GM18502 (cell line): ENCODE data around the gene SLC47A1.
"Not testable (repeated sequence)": the region's sequence is repeated elsewhere in the genome, so short reads cannot be mapped to it uniquely, and the experiment has no call there.

ENCODE experiments used
- ATAC-seq: cut with Tn5 transposase; IDR thresholded peaks from one replicate; pipeline ENCODE4 v1.9.1; 2021; ENCODE audit warnings: mild to moderate bottlenecking; ENCODE audit not compliant: unreplicated experiment, poor library complexity

Gene SLC47A1, protein sequence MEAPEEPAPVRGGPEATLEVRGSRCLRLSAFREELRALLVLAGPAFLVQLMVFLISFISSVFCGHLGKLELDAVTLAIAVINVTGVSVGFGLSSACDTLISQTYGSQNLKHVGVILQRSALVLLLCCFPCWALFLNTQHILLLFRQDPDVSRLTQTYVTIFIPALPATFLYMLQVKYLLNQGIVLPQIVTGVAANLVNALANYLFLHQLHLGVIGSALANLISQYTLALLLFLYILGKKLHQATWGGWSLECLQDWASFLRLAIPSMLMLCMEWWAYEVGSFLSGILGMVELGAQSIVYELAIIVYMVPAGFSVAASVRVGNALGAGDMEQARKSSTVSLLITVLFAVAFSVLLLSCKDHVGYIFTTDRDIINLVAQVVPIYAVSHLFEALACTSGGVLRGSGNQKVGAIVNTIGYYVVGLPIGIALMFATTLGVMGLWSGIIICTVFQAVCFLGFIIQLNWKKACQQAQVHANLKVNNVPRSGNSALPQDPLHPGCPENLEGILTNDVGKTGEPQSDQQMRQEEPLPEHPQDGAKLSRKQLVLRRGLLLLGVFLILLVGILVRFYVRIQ

DNA sequence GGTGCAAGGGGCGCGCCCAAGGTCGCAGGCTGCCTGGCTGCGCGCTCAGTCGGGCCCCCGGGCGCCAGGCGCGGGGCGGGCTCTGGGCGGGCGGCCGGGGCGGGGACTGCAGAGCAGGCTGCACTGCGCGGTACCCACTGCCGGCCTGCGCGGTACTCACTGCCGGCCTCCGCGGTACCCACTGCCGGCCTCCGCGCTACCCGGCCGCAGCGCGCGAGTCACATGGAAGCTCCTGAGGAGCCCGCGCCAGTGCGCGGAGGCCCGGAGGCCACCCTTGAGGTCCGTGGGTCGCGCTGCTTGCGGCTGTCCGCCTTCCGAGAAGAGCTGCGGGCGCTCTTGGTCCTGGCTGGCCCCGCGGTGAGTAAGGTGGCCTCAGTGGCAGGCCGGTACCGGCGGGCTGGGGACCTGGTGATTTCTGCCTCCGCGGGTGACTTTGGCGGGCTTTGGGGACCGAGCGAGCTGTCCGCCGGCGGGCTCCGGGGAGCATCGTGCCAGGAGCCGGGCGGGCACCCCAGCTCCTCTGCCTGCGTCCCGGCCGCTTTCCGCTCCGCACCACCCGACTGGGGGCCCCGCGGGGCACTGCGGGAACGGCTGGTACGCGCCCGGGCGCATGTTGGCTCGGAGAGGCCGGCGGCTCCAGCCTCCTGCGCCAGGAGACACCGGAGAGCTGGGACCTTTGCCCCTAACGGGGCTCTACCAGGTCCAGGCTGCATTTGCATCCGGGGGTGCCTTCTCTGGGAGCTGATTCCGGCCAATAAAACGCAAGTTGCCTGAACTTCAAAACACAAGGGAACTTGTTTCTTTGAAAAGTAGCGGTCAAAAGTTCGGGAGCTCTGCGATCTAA, at the start of gene SLC47A1:
Gene SLC47A1 (plus strand): TSS at position 137 of the 844 bp plus-strand sequence. CDS start 86 bp downstream, at position 223.
- no peak for ATAC-seq

DNA sequence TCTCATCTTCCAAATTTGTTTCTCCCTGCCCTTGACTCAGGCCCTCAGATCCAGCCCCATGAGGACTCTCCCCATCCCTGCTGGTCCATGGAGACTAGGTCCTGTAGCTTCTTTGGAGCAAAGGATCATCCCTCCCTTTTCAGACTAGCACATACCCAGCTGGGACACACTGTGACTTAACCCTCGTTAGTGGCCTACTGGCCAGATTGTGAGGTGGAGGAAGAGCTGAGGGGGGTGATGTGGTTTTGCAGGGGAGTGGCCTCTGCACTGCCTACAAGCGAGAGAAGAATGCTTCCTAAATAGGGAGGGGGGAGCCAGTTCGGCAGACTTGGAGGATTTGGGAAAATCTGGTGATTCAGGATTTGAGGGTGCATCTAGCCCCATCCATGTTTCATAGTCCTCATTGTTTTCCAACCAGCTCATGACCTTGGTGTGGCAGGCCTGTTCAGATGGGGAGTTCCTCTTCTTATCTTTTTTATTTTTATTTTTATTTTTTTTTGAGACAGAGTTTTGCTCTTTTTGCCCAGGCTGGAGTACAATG, 47.8 kb upstream of the SLC47A1 start:
- no peak for ATAC-seq

DNA sequence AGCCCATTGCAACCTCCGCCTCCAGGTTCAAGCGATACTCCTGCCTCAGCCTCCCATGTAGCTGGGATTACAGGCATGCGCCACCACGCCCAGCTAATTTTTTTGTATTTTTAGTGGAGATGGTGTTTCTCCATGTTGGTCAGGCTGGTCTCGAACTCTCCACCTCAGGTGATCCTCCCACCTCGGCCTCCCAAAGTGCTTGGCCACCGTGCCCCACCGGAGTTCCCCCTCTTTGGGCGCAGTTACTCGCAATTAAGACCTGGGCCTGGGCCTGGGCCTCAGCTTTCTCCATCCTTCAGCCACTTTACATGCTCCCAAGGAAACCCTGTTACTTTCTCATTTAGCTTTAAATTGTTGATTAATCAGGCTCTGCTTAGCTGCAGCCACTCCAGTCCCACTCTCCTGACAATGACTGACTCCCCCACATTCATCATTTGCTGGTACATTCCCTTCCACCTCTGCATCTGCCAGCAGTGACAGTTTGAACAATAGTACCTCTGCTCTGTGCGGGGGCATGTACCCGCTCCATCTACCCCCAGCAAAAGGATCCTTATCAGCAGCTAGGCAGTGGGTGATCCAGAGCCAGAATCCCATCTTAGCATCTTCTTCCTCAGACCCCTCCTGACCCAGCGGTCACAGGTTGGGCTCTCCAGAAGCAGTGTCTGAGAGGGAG, 47.2 kb upstream of the SLC47A1 start:
- ATAC-seq: no peak

DNA sequence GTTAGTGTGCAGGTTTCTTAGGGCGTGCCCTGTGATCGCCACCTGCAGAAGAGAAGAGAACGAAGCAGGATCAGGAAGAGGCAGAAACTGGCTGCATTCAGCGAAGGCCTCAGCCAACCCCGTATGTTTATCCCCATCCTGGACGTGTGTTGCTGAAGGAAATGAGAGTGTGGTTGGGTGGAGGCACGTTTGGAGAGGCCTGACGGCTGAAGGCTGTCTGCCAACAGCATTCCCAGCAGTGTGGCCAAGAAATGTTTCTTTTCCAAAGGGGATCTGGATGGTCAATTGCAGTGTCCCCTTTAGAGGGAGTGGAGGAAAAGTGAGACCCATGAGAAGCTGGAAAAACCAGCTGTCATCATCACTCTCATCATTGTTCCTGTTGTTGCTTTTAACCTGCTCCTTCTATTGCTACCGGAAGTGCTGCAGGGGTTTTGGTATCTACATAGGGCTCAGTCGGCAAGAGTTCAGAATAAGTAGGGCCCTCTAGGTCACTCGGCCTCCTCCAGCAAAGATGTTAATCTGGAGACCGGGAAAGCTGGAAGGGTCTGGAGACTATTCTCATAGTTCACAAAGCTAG, 46.5 kb upstream of the SLC47A1 start:
- ATAC-seq: no peak

DNA sequence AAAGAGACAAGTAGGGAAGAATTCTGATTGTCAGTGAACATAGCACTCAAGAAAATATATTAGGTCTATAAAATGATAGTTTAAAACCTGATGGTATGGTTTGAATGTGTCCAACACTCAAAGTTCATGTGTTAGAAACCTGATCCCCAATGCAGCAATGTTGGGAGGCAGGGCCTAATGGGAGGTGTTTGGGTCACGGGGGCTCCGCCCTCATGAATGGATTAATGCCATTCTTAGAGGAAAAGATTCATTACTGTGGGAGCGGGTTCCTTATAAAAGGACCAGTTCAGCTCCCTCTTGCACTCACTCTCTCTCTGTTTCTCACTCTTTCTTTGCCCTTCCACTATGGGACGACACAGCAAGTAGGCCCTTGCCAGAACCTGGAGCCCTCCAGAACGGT, 41.5 kb upstream of the SLC47A1 start:
- no peak for ATAC-seq

DNA sequence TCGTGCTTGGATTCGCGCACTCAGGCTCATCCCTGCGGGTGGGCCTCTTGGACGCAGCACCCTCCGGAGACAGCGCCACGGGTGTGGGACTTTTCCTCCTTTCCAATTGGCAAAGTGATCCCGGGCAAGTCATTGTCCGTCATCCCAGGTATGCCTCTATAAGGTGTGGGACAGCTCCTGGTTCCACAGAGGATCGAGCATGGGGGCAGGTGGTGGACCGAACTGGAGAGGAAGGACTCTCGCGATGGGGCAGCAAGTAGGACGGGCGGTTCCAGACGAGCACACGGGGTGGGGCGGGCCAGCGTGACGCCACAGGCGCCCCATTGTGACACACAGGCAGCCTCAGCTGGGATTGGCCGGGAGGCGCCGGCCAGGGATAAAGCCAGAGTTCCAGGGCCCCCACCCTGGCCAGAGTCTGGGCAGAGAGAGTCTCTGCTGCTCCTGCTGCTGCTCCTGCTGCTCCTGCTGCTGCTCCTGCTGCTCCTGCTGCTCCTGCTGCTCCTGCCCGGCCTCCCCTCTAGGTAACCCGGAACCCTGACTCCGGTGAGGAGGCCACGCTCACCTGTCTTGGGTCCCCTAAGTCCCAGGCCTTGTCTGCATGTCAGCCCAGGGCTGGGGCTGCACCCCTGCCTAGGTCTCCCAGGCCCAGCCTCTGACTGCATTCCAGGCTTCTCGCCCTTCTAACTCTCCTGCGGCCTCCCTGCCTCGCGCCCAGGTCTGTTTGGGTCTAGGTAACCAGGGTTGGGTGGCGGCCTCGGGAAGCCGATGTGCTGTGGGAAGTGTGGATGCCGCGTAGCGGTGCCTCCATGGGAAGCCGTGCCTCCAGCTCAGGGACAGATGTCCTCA, 38.5 kb upstream of the SLC47A1 start:
- ATAC-seq: no peak

DNA sequence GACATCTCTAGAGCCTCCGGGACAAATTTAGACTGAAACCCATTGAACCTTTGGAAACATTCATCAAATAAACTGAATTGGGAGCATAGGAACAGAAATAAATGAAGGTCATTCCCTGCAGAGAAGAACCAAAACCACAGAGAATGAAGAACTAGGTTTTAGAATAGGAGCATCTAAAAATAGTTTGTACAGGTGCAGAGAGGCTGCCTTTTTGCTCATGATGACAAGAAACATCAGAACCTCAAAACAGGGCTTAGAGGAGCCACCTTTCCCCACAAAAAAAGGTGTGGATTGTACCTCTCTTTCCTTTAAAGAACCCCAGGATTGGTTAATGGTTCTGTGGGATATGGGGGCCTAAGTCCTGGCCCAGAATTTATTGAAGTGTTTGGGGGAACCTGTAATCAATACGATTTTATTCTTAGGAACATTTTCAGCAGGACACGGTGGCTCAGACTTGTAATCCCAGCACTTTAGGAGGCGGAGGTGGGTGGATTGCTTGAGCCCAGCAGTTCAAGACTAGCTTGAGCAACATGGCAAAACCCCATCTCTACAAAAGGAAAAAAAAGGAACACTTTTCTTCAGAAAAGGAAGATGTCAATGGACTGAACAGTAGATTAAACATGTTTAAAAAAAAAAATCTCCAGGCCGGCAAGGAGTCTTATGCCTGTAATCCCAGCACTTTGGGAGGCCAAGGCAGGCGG, 37.7 kb upstream of the SLC47A1 start:
- ATAC-seq: no peak

DNA sequence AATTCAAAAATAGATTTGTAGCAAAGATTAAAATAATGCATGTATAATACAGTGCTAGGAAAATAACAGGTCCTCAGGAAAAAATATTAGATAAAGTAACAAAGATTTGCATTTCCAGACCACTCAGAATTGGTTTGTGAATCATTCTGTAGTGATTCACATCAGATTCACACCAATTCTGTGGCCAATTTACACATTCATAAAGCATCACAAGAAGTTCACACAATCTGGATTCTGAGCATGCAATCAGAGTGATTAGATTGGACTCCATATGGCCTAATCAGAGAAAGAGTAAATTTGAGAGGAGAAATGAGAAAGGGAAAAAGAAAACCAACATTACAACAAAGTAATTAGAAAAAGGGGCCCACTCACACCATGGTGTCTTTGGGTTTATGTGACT, 36.0 kb upstream of the SLC47A1 start:
- ATAC-seq: no peak

DNA sequence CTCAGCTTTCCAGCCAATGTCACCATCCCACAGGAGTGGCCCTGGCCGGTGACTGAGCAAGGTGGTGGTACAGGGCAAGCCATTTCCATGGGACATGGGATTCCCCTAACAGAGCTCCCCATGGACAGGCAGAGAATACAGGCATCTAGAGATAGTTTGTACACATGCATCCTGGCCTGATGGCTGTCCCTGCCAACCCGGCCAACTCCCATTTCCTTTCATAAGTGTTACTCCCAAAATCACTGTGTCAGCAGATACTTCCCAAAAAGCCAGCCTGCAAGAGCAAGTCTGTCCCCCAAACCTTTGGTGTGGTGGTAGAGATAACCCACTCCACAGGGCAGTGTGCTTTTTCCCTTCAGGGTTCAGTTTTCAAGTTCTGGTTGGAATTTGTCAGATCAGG, 32.4 kb upstream of the SLC47A1 start:
- ATAC-seq: no peak

DNA sequence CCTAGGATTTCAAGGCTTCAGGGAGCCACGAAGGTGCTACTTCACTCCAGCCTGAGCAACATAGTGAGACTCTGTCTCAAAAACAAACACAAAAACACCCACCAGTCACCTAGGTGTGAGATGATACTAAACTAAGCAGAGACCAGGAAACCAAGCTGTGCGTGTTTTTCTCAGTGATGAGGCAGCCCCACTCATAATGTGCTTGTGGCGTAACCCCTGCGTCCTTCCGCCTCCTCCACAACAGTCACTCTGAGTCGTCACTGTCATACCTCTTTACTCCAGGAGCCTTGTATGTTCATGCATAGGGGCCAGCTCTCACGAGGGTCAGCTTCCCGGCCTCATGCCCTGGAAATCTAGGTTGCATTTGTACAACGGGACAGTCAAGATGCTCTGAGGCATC, 31.1 kb upstream of the SLC47A1 start:
- ATAC-seq: no peak

DNA sequence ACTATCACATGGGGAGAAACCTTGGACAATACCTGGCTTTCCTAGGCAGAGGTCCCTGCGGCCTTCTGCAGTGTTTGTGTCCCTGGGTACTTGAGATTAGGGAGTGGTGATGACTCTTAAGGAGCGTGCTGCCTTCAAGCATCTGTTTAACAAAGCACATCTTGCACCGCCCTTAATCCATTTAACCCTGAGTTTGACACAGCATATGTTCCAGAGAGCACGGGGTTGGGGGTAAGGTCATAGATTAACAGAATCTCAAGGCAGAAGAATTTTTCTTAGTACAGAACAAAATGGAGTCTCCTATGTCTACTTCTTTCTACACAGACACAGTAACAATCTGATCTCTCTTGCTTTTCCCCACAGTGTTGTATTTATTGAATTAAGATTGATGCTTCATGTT, 28.1 kb upstream of the SLC47A1 start:
- not testable (repeated sequence) for ATAC-seq

DNA sequence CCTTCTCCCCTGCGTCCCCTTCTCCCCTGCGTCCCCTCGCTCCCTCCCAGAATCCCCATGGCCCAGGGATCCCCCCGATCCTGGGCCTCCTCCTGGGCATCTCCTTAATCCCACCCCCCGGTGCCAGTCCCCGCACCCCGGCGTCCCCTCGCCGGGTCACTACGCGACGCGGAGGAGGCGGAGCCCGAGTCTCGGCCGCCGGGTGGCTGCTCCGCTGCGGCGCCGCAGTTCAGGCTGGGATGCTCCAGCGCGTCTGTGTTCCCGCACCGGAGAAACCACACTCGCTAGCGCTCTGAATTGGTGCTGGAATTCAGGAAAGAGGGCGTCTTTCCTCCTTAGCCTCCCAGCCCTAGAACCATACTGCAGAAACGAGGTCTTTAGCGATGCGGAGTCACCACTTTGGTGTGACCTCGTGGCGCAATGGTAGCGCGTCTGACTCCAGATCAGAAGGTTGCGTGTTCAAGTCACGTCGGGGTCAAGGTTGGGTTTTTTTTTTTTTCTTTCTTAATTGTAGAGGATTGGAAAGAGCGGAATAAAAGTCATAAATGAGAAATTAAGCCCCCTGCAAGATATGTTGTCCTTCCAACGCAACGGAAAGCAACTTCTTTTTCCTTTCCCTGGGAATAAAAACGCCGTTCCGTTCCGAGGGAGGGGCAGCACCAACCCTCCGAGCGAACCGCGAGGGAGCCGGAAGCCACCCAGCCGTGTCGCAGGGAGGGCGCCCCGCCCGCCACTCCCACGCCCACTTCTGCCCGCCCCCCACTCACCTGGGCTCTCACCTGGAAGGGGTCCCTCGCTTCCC, 25.7 kb upstream of the SLC47A1 start:
- peak; percentile 81 for ATAC-seq

DNA sequence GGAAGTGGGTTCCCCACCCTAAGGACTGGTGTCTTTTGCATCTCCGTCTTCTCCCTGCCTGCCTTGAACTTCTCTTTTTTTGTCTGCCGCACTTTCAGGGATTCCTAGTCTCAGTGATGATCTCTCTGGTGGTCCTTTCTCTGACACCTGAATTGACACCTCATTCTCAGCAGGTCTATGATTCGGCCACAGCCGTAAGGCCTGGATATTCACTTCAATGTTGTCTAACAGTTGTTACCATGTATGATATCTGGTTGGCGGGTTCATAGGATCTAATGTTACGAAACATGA, 25.1 kb upstream of the SLC47A1 start:
- ATAC-seq: no peak

DNA sequence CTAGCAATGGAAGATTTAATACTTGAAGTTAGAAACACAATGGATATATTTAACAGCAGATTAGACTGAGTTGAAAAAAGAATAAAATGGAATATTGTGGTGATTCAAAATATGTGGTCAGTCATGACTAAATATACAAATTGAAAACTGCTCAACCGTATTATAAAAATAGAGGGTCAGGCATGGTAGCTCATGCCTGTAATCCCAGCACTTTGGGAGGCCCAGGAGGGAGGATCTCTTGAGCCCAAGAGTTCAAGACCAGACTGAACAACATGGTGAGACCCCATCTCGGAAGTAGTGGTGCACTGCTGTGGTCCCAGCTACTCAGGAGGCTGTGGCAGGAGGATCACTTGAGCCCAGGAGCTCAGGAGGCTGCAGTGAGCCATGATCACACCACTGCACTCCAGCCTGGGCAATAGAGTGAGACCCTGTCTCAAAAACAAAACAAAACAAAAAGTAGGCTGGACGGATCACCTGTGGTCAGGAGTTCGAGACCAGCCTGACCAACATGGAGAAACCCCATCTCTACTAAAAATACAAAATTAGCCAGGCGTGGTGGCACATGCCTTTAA, 24.3 kb upstream of the SLC47A1 start:
- not testable (repeated sequence) for ATAC-seq

DNA sequence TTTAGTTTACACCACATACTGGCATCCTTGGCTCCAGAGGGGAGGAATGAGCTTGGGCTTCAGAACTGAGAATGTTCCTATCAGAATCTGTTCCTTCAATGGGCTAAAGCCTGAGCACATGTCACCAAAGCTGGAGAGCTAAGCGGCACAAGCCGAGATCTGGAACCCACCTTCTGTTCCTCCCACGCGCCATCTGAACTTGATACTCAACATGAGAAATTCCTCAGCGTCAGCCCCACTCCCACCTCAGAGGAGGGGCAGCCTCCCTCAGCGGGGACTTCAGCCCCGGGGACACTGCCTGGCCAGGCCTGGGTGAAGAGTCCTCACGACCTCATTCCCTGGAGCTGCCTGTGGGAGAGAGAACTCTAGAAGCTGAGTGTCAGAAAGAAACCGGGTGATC, 22.8 kb upstream of the SLC47A1 start:
- ATAC-seq: no peak

DNA sequence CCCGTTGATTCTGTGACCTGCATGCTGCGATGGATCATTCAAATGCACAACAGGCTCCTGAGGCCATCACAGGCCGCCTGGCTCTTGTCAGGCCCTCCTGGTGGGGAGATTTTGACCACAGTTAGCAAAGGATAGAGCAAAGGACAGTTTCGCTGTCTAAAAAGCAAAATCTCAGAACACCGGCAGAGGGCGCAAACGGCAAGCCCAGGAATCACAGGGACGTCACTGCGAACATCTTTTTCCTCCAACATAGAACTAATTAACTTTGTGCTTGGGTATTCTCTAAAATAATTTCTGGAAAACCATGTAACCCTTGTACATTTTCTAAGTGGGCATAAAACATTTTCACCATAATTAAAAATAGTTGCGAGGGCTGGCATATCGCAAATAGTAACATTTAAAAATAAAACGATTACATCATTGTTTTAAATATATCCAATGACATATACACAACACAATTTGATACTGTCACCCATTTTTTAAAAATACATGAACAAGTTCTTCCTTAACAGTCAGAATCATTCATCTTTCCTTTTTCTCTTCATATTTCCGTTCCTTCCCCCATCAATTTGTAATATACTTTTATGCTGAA, 19.7 kb upstream of the SLC47A1 start:
- ATAC-seq: no peak

DNA sequence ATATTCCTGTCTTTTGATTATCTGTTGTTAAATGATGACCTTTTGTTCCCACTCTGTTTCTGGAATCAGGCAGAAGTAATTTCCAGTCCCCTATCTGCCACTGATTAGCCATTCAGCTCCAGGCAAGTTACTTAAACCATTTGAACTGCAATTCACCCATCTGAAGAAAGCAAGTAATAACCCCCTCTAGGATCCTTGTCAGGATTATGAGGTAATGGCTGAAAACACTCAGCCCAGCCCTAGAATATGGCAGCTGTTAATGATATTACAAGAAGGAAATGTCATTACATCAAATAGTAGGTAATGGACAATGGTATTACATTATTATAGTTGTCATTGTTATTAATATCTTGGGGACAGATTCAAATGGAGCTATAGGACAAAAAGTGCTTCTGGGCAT, 16.0 kb upstream of the SLC47A1 start:
- ATAC-seq: no peak
